HEK293 (cell line): ENCODE measurements around the gene STYX.

ENCODE experiments used
- CTCF ChIA-PET: fragments of 350-600 bp; formaldehyde crosslinking; extraction: SDS; loops from one replicate; lab custom pipeline; 2021; ENCODE audit warnings: antibody characterized with exemption; lab: Yijun Ruan, JAX
- POLR2A ChIA-PET: fragments of 300-600 bp; formaldehyde crosslinking; extraction: SDS; loops from one replicate; lab custom pipeline; 2020; ENCODE audit warnings: antibody characterized with exemption, inconsistent platforms; lab: Yijun Ruan, JAX
- H3K27ac ChIP-seq: fragments of 200-500 bp; sonication (Bioruptor generic); 2 replicates; pipeline ENCODE4 v1.5.1; 2014; ENCODE audit warnings: low read depth, low read length, control low read depth, inconsistent platforms; ENCODE audit errors: extremely low read depth
- H3K36me3 ChIP-seq, 2 experiments: fragments of 200-500 bp in 1 of 2; sonication (Bioruptor generic) in 1 of 2; 1 replicate in 1 of 2; 2 replicates in 1 of 2; pipeline ENCODE4 v1.5.1; 2014 to 2017; ENCODE audit warnings: inconsistent platforms in 2 of 2, low read length in 2 of 2; ENCODE audit not compliant: control insufficient read depth in 2 of 2, insufficient read depth in 1 of 2
- H3K4me1 ChIP-seq: fragments of 200-500 bp; sonication (Bioruptor generic); 2 replicates; pipeline ENCODE4 v1.5.1; 2014; ENCODE audit warnings: mild to moderate bottlenecking, low read length, inconsistent platforms; ENCODE audit not compliant: control insufficient read depth, insufficient read depth
- H3K4me3 ChIP-seq: 2 replicates; pipeline ENCODE4 v1.5.1; 2011; ENCODE audit warnings: low read depth, mild to moderate bottlenecking, control low read depth, low read length, moderate library complexity
- H3K9me3 ChIP-seq: fragments of 200-500 bp; sonication (Bioruptor generic); 2 replicates; pipeline ENCODE4 v1.5.1; 2014; ENCODE audit warnings: low read depth, low read length, inconsistent platforms; ENCODE audit not compliant: control insufficient read depth, insufficient read depth
- TSHZ1 ChIP-seq: fragments of 450-650 bp; formaldehyde crosslinking; IDR thresholded peaks from 2 replicates; pipeline ENCODE4 v1.5.1; 2016; ENCODE audit warnings: missing biosample characterization, missing genetic modification characterization, borderline replicate concordance
- ZBTB44 ChIP-seq: fragments of 450-650 bp; IDR thresholded peaks from 2 replicates; pipeline ENCODE4 v1.5.1; 2018; ENCODE audit warnings: missing biosample characterization, mild to moderate bottlenecking, missing genetic modification characterization
- ZFHX2 ChIP-seq: fragments of 450-650 bp; formaldehyde crosslinking; conservative IDR thresholded peaks from 2 replicates; pipeline ENCODE4 v1.5.1; 2016; ENCODE audit warnings: missing biosample characterization, missing genetic modification characterization
- ZFP3 ChIP-seq: fragments of 450-650 bp; formaldehyde crosslinking; IDR thresholded peaks from 2 replicates; pipeline ENCODE4 v1.5.1; 2016; ENCODE audit warnings: low read depth, missing biosample characterization, missing genetic modification characterization
- ZFP37 ChIP-seq: fragments of 450-650 bp; formaldehyde crosslinking; IDR thresholded peaks from 2 replicates; pipeline ENCODE4 v1.5.1; 2016; ENCODE audit warnings: missing biosample characterization, missing genetic modification characterization
- ZIC2 ChIP-seq: fragments of 450-650 bp; formaldehyde crosslinking; IDR thresholded peaks from 2 replicates; pipeline ENCODE4 v1.5.1; 2016; ENCODE audit warnings: missing biosample characterization, missing genetic modification characterization
- ZNF133 ChIP-seq: fragments of 450-650 bp; formaldehyde crosslinking; IDR thresholded peaks from 2 replicates; pipeline ENCODE4 v1.5.1; 2016; ENCODE audit warnings: missing biosample characterization, missing genetic modification characterization
- ZNF148 ChIP-seq: fragments of 450-650 bp; formaldehyde crosslinking; IDR thresholded peaks from 2 replicates; pipeline ENCODE4 v1.5.0; 2017; ENCODE audit warnings: missing biosample characterization, missing genetic modification characterization, borderline replicate concordance
- ZNF157 ChIP-seq: fragments of 450-650 bp; formaldehyde crosslinking; IDR thresholded peaks from 2 replicates; pipeline ENCODE4 v1.5.1; 2016; ENCODE audit warnings: missing biosample characterization, missing genetic modification characterization
- ZNF16 ChIP-seq: fragments of 450-650 bp; formaldehyde crosslinking; IDR thresholded peaks from 2 replicates; pipeline ENCODE4 v1.5.1; 2016; ENCODE audit warnings: low read depth, missing biosample characterization, missing genetic modification characterization
- ZNF169 ChIP-seq: fragments of 450-650 bp; formaldehyde crosslinking; IDR thresholded peaks from 2 replicates; pipeline ENCODE4 v1.5.1; 2016; ENCODE audit warnings: missing biosample characterization, missing genetic modification characterization
- ZNF175 ChIP-seq: fragments of 450-650 bp; formaldehyde crosslinking; IDR thresholded peaks from 2 replicates; pipeline ENCODE4 v1.5.1; 2016; ENCODE audit warnings: missing biosample characterization, missing genetic modification characterization
- ZNF214 ChIP-seq: fragments of 450-650 bp; formaldehyde crosslinking; IDR thresholded peaks from 2 replicates; pipeline ENCODE4 v1.5.1; 2017; ENCODE audit warnings: missing biosample characterization, mild to moderate bottlenecking, missing genetic modification characterization, borderline replicate concordance
- ZNF449 ChIP-seq: fragments of 450-650 bp; formaldehyde crosslinking; IDR thresholded peaks from 2 replicates; pipeline ENCODE4 v1.5.1; 2017; ENCODE audit warnings: missing biosample characterization, mild to moderate bottlenecking, missing genetic modification characterization, moderate library complexity
- ZNF560 ChIP-seq: fragments of 450-650 bp; formaldehyde crosslinking; IDR thresholded peaks from 2 replicates; pipeline ENCODE4 v1.5.1; 2017; ENCODE audit warnings: missing biosample characterization, missing genetic modification characterization, borderline replicate concordance
- ZNF623 ChIP-seq: fragments of 450-650 bp; formaldehyde crosslinking; IDR thresholded peaks from 2 replicates; pipeline ENCODE4 v1.5.1; 2016; ENCODE audit warnings: missing biosample characterization, missing genetic modification characterization
- ZNF639 ChIP-seq: fragments of 450-650 bp; formaldehyde crosslinking; IDR thresholded peaks from 2 replicates; pipeline ENCODE4 v1.5.1; 2016; ENCODE audit warnings: missing biosample characterization, missing genetic modification characterization
- ZNF707 ChIP-seq: fragments of 450-650 bp; formaldehyde crosslinking; IDR thresholded peaks from 2 replicates; pipeline ENCODE4 v1.5.1; 2016; ENCODE audit warnings: missing biosample characterization, missing genetic modification characterization
- ZNF76 ChIP-seq: fragments of 450-650 bp; formaldehyde crosslinking; IDR thresholded peaks from 2 replicates; pipeline ENCODE4; 2016; ENCODE audit warnings: low read depth, missing biosample characterization, missing genetic modification characterization, borderline replicate concordance
- ZNF777 ChIP-seq: fragments of 450-650 bp; formaldehyde crosslinking; IDR thresholded peaks from 2 replicates; pipeline ENCODE4 v1.5.1; 2017; ENCODE audit warnings: missing biosample characterization, missing genetic modification characterization, borderline replicate concordance
- ZSCAN23 ChIP-seq: fragments of 450-650 bp; formaldehyde crosslinking; IDR thresholded peaks from 2 replicates; pipeline ENCODE4 v1.5.1; 2016; ENCODE audit warnings: missing biosample characterization, missing genetic modification characterization
- TF ChIP-seq, protein P1 (sequence below): fragments of 450-650 bp; formaldehyde crosslinking; IDR thresholded peaks from 2 replicates; pipeline ENCODE4 v1.5.1; 2016; ENCODE audit warnings: missing biosample characterization, missing genetic modification characterization

Gene STYX

GRCh38 chr14:52781629-52782028, 51.7 kb downstream of the STYX start (continued):
- TF ChIP-seq ZNF148 (tag by site-specific recombination) (no peak), ZIC2 (no peak)

- TF ChIP-seq ZBTB44 (tag by site-specific recombination) (no peak), ZNF157 (no peak), ZNF214 (tag by site-specific recombination) (no peak), ZFHX2 (tag by site-specific recombination) (no peak), ZSCAN23 (tag by site-specific recombination) (no peak), TSHZ1 (tag by site-specific recombination) (no peak), ZNF777 (tag by site-specific recombination) (no peak), ZNF639 (tag by site-specific recombination) (no peak), ZNF175 (tag by site-specific recombination) (no peak), ZFP37 (tag by site-specific recombination) (no peak), ZNF707 (tag by site-specific recombination) (no peak), ZNF449 (no peak), ZNF133 (tag by site-specific recombination) (no peak), ZNF623 (tag by site-specific recombination) (no peak), ZFP3 (no peak), ZNF169 (tag by site-specific recombination) (no peak), ZNF76 (no peak), ZNF560 (tag by site-specific recombination) (no peak), ZNF16 (tag by site-specific recombination) (no peak)
- TF ChIP-seq, protein P1, sequence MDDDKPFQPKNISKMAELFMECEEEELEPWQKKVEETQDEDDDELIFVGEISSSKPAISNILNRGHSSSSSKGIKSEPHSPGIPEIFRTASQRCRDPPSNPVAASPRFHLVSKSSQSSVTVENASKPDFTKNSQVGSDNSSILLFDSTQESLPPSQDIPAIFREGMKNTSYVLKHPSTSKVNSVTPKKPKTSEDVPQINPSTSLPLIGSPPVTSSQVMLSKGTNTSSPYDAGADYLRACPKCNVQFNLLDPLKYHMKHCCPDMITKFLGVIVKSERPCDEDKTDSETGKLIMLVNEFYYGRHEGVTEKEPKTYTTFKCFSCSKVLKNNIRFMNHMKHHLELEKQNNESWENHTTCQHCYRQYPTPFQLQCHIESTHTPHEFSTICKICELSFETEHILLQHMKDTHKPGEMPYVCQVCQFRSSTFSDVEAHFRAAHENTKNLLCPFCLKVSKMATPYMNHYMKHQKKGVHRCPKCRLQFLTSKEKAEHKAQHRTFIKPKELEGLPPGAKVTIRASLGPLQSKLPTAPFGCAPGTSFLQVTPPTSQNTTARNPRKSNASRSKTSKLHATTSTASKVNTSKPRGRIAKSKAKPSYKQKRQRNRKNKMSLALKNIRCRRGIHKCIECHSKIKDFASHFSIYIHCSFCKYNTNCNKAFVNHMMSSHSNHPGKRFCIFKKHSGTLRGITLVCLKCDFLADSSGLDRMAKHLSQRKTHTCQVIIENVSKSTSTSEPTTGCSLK (tag by site-specific recombination): no peak
- TF ChIP-seq, all 188 proteins: peak for 0
- Histone ChIP-seq H3K36me3 (peaks cover 36 to 38% of the 10 kb centered on the region in 2 experiments), H3K9me3 (no peaks in the 10 kb centered on the region), H3K4me3 (no peak overlapping the region), H3K4me1 (no peaks in the 10 kb centered on the region), H3K27ac (no peak overlapping the region)
- ChIA-PET POLR2A (interaction anchor here (0.6 kb wide), 1 partner anchor 231 kb away, joined by 5 read pairs; the partner anchor contains the start of gene GPR137C), CTCF (no interaction called here)
Measured at GRCh38 chr14:52783206-52783605, 53.2 kb downstream of the STYX start.
